LoVo (cell line): ENCODE measurements around the gene PPP1R1B.

Source experiments
- DNase-seq: peaks from one replicate; pipeline ENCODE4 v3.0.0-alpha.2; 2016; ENCODE audit warnings: low spot score

PPP1R1B gene

DNA sequence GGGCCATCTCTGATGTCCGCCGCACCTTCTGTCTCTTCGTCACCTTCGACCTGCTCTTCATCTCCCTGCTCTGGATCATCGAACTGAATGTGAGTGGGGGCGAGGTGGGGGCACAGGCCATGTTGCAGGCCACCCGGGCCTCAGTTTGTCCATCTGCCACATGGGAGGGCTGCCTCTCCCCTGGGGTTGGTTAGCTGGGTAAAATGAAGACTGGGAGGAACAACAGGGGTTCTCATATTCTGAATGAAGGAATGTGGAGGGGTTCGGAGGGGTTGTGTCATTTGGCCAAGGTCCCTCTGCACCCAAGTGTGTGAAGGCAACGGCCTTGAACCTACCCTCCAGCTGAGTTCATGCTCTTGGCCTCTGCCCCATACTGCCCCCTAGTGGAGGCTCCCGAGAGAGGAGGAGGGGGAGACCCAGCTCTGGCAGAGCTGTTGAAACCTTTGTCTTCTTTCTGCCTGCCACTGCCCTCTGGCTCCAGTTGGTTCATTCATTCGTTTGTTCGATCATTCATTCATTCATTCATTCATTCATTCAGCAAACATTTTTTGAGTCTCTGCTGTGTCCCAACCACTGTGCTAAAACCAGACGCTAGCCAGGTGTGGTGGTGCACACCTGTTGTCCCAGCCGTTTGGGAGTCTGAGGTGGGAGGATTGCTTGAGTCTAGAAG, 27.0 kb downstream of the PPP1R1B start:
- peak; percentile 13 for DNase-seq

DNA sequence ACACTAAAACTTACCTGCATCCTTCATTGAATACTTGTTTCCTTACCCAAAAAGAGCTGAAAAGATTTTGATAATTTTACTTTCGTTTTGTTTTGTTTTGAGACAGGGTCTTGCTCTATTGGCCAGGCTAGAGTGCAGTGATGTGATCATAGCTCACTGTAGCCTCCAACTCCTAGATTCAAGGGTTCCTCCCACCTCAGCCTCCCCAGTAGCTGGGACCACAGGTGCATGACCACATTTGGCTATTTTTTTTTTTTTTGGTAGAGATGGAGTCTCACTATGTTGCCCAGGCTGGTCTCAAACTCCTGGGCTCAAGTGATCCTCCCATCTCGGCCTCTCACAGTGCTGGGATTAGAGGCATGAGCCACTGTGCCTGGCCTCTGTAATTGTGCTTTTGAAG, 28.4 kb downstream of the PPP1R1B start:
- DNase-seq: no peak

DNA sequence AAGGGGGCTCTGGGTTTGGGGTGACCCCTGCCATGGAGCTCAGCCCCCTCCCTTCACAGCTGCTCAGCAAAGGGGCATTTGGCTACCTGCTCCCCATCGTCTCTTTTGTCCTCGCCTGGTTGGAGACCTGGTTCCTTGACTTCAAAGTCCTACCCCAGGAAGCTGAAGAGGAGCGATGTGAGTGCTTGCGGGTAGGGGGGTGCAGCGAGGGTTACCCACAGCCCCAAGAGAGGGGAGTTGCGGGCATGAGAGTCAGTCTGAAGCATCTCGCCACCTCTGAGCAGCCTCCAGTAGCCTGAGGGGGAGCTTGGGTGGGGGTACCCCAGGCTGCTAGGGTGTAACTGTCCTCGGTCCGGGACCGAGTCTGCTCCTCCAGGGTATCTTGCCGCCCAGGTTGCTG, 31.6 kb downstream of the PPP1R1B start:
- DNase-seq: no peak

DNA sequence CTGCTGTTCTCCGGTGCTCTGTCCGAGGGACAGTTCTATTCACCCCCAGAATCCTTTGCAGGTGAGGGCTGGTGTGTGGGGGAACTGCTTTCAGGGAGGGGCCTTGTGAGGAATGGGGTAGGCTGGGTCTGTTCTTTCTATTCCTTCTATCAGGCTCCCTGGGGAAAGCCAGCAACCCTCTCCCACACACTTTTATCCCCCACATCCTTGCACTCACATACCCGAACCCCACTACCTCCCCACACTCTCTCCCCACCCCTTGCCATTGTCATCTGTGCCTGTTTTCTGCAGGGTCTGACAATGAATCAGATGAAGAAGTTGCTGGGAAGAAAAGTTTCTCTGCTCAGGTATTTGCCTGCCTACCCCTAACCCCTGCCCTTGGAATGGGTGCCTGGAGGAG, 32.0 kb downstream of the PPP1R1B start:
- DNase-seq: no peak

DNA sequence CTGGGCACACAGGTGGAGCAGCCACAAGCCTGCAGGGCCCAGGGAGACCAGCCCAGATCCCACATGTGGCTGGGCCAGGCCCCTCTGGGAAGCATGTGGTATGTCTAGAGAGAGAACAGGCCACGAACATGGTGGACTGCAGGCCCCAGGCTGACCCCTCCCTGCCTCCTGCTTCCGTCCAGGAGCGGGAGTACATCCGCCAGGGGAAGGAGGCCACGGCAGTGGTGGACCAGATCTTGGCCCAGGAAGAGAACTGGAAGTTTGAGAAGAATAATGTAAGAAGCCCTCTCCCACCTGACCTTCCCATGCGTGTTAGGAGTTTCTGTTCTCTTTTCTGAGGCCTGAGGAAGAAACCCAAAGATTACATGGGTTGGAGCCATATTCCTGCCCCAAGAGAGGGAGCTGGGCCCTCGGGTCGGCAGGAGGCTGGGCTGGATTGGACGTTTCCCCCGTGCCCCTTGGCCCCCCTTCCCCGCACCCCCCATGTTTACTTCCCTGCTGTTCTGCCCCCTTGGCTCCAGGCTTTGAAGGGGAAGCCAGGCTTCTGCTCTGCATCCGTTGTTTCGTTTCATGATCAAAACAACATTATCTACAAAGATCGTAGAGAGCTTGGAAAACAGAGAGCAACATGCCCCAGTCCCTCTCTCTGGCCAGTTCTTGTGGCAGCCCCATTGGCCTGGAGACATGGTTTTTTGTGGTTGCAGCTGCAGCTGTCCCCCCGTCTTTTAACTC, 32.7 kb downstream of the PPP1R1B start:
- DNase-seq: no peak

DNA sequence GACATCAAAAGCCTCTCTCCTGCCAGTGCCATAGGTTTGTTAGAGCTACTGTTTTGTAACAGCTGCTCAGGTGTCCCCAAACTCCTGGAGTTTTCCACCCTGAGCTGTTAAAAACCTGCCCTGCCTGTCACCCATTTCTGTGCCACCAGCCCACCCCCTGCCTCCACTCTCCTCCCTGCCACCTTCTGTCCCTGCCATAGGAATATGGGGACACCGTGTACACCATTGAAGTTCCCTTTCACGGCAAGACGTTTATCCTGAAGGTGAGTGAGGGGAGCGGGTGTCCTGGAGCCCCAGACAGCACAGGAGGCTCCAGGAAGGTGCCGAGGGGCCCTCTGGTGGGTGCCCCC, 33.2 kb downstream of the PPP1R1B start:
- no peak for DNase-seq

DNA sequence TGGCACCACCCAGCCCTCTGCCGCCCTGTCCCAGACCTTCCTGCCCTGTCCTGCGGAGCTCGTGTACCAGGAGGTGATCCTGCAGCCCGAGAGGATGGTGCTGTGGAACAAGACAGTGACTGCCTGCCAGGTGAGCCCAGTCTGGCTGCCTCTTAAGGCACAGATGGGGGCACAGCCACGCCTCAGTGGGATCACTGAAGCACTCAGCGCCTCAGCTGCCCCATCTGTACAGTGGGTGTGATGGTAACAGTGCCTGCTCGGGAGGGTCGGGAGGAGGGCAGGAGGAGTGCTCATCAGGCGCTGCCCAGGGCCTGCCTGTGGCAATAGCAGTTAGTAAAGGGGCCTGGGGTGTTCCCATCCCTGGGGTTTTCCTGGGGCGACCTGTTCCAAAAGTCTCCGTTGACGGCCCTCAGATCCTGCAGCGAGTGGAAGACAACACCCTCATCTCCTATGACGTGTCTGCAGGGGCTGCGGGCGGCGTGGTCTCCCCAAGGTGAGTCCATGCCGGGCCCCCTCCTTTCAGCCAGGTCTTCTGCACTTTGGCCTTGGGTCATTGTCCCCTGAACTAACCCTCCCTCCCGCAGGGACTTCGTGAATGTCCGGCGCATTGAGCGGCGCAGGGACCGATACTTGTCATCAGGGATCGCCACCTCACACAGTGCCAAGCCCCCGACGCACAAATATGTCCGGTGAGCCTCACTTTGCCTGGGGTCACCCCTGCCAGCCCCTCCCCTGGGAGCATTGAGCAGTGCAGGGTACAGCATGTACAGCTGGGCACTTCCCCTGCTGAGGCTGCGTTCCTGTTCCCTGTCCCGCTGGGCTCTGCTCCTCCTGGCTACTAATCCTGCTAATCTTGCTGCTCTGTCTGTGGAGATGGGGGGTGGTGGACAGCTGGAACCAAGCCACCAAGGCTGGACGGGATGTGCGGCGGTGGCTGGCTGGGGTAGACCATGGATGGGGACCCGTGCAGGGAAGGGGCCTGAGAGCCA, 33.9 kb downstream of the PPP1R1B start:
- DNase-seq: no peak

DNA sequence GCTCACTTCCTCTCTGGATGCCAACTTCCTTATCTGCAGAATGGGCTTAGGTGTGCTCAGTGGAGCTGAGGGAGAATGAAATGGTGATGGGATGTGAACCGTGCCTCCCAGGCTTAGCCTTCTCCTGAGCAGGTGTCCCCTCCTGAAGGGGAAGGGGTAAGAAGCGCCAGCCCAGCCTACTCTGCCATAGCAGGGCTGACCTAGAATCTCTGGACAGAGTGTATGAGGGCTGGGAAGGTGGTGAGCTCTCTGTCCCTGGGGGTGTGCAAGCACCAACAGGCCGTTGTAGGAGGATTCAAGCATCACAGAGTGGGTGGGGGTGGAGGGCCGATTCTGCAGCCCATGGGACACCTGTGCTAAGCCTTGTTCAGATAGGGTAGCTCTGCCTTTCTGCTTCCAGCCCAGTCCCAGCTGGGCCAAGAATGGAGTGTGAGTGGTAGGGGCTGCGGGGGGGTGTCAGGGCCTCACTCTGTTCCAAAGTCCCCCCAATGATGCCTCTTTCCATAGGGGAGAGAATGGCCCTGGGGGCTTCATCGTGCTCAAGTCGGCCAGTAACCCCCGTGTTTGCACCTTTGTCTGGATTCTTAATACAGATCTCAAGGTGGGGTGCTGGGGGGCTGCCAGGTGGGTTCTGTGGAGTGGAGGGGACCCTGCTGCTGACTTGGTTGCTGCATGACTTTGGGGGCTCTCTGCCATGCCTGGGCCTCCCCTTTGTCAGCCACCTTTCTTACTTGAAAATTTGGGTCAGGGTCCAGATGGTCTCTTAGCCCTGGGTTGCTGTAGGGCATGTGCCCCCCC, 35.2 kb downstream of the PPP1R1B start:
- no peak for DNase-seq

DNA sequence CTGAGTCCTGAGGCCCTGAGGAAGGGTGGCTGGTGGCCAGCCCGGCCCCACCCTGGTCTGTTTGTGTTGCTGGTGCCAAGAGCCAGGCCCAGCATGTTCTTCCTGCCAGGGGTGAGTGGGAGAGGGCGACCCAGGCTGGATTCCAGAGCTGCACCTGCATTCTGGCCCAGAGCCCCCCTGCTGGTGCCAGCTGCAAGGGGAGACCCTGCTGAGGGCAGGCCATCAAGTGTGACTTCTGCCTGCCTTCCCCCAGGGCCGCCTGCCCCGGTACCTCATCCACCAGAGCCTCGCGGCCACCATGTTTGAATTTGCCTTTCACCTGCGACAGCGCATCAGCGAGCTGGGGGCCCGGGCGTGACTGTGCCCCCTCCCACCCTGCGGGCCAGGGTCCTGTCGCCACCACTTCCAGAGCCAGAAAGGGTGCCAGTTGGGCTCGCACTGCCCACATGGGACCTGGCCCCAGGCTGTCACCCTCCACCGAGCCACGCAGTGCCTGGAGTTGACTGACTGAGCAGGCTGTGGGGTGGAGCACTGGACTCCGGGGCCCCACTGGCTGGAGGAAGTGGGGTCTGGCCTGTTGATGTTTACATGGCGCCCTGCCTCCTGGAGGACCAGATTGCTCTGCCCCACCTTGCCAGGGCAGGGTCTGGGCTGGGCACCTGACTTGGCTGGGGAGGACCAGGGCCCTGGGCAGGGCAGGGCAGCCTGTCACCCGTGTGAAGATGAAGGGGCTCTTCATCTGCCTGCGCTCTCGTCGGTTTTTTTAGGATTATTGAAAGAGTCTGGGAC, 36.0 kb downstream of the PPP1R1B start:
- DNase-seq: no peak

DNA sequence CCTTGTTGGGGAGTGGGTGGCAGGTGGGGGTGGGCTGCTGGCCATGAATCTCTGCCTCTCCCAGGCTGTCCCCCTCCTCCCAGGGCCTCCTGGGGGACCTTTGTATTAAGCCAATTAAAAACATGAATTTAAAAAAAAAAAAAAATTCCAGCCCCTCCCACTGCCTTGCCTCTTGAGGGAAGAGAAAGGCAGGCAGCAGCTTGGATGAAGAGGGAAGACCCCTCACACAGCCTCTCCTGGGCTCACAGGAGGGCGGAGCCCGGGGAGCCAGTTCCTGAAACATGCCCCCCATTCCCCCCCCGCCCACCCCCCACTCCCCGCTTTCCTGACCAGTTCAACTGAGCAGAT, 36.6 kb downstream of the PPP1R1B start:
- no peak for DNase-seq

DNA sequence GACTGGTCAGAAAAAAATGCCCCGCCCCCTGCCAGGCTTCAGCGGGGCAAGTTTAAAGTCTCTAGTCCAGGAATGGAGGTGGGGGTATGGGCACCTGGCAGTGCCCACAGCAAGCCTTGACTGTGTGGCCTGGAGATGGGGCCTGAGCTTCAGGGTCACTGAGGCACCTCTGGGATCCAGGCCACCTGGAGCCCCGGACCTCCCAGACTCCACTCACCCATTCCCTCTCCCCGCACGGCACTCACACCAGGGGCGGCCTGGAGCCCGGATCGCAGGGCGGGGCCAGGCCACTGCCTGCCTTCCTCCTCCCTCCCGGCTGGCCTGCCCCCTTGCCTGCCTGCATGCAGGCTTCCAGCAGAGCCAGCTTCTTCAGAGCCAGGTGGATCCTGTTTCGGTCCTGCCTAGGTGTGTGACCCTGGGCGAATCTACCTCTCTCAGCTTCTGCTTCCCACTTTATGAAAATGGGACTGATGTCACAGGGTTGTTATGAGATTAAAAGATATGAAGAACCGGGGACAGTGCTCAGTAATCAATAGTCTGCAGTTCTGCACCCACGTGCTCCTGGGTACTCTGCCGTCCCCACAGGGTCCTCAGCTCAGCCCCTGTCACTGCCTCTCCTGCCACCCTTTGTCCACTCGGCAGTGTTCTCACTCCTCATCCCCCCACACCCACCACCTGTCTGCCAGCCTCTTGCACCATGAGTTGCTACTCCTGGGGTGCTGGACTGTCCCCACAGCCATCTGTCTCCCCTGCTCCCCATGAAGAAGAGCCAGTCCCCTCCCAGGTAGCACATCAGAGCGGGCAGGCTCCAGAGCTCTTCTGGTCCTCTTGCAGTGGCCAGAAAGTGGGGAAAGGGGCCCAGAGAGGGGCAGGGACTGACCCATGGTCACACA, 37.2 kb downstream of the PPP1R1B start:
- DNase-seq: no peak

DNA sequence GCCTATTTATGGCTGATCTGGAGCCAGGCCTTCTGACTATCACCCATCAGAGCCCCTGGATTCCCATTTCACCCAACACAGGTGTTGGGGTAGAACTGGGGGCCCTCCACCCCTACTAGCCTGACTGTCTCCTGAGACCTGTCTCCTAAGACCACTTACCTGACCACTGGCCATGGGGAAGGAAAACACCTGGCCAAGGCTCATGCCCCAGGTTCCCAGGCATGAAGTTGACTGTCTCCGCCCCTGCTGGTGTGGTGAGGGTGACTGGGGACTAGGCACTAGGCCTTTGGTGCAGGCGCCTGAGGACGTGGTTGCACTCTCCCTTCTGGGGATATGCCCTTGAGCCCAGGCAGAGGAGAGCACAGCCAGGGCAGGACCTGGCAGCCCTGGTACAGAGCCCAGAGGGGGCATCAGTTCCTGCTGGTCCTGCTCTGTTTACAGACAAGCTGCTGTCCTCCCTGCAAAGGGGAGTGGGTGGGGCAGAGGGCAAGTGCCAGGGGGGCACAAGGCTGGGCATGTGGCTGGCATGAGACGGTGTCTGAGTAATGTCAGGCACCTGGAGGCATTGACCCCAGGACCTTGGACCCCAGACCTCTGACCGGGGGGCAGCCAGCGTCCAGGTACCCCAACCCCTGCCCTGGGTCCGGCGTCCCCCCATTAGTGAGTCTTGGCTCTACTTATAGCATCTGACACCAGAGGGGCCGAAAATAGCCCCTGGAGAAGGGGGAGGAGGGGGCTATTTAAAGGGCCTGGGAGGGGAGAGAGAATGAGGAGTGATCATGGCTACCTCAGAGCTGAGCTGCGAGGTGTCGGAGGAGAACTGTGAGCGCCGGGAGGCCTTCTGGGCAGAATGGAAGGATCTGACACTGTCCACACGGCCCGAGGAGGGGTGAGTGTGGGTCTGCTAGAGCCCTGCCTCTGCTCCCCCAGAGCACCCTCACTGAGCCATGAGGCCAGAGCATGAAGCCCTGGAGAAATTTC, 38.1 kb downstream of the PPP1R1B start, which contains the start of gene TCAP:
TCAP (plus strand) TSS at position 769 of the 981 bp plus-strand sequence; CDS start at position 780, 11 bp downstream.
- DNase-seq: no peak

DNA sequence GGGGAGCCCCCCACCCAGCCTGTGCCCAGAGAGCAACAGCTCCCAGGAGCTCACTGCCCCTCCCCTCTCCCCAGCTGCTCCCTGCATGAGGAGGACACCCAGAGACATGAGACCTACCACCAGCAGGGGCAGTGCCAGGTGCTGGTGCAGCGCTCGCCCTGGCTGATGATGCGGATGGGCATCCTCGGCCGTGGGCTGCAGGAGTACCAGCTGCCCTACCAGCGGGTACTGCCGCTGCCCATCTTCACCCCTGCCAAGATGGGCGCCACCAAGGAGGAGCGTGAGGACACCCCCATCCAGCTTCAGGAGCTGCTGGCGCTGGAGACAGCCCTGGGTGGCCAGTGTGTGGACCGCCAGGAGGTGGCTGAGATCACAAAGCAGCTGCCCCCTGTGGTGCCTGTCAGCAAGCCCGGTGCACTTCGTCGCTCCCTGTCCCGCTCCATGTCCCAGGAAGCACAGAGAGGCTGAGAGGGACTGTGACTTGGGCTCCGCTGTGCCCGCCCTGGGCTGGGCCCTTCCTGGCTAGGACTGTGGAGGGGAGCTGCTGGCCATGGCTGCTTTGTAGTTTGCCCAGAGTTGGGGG, 39.0 kb downstream of the PPP1R1B start:
- no peak for DNase-seq

DNA sequence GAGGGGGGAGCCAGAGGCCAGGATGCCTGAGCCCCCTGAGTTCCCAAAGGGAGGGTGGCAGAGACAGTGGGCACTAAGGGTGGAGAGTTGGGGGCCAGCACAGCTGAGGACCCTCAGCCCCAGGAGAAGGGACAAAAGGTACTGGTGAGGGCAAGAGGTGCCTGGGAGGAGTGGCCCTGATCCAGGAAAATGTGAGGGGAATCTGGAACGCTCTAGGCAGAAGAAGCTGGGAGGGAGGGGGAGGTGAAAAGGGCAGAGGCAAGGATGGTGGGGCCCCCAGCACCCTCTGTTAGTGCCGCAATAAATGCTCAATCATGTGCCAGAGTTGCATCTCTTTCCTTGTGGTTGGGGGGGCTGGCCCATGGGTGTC, 39.5 kb downstream of the PPP1R1B start:
- no peak for DNase-seq

DNA sequence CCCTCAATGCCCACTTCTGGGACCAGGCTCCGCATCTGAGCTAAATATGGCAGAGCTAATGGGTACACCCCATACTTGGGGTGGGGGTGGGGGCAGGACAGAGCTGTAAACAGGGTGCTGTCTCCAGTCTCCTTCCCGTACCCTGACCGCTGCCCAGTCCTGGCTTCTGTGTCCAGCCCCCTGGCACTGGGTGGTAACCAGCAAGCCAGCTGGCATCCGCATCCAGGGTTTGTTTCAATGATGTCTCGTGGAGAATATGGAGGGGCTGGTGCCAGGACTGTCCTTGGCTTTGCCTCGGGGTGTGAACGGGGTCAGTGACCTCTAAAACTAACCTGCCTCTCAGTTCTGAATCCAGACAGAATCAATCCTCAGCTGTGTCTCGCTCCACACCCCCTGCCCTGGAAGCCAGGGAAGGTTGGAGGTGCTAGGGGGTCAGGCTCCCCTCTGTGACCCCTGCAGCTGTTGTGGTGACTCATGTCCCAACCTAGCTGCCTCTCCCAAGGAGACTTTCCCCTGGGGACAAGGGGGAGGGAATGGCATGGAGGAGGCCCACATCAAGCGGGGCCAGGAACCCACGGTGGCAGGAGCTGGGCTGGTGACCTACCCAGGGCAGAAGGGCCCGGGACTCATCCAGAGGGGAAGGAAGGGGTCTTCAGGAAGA, 40.0 kb downstream of the PPP1R1B start:
- no peak for DNase-seq

DNA sequence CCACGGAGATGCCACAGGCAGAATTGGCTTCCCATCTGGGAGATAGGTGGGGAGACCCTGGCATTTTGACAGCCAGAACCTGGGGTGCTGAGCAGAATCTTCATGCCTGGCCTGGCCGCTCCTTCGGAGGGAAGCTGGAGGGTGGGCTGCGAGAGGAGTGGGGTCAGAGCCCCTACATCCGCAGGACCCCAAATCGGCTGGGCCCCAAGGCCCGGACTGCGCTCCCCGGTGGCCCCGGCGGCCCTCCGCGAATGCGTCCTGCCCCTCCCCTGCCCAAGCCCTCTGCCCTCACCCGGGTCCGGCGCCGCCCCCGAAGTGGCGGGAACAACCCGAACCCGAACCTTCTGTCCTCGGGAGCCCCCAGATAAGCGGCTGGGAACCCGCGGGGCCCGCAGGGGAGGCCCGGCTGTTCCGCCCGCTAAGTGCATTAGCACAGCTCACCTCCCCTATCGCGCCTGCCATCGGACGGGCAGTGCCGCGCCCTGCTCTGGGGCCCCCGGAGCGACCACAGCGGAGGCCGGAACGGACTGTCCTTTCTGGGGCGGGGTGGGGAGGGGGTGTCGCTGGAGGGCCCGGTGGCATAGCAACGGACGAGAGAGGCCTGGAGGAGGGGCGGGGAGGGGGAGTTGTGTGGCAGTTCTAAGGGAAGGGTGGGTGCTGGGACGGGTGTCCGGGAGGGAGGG, 40.7 kb downstream of the PPP1R1B start:
- no peak for DNase-seq
